OCI-LY1 (cell line): ENCODE results near the gene RHCE.

Experiments
- H2AFZ ChIP-seq: fragments of 200-600 bp; sonication (generic), shearing (Covaris generic); 2 replicates; pipeline ENCODE4 v1.6.0; 2014; ENCODE audit warnings: antibody characterized with exemption, mild to moderate bottlenecking, low read length
- H3F3A ChIP-seq: fragments of 200-600 bp; sonication (generic), shearing (Covaris generic); 2 replicates; pipeline ENCODE4 v1.6.0; 2014; ENCODE audit warnings: mild to moderate bottlenecking, antibody characterized with exemption, low read length, moderate library complexity; ENCODE audit not compliant: insufficient read depth
- H3K27ac ChIP-seq: fragments of 200-600 bp; sonication (generic); 2 replicates; pipeline ENCODE4 v1.5.1; 2014; ENCODE audit warnings: low read length, mixed run types, mild to moderate bottlenecking, low read depth; ENCODE audit not compliant: poor library complexity, severe bottlenecking
- H3K27me3 ChIP-seq: fragments of 200-600 bp; sonication (generic); 2 replicates; pipeline ENCODE4 v1.6.0; 2014; ENCODE audit warnings: antibody characterized with exemption, mild to moderate bottlenecking, low read length, moderate library complexity; ENCODE audit not compliant: insufficient read depth
- H3K36me3 ChIP-seq: fragments of 200-600 bp; sonication (generic); 2 replicates; pipeline ENCODE4 v1.6.1; 2014; ENCODE audit warnings: mild to moderate bottlenecking, antibody characterized with exemption, low read length, moderate library complexity, mixed read lengths; ENCODE audit not compliant: insufficient read depth
- H3K4me1 ChIP-seq: fragments of 200-600 bp; sonication (generic); 2 replicates; pipeline ENCODE4 v1.5.1; 2014; ENCODE audit warnings: mild to moderate bottlenecking, low read length, moderate library complexity; ENCODE audit not compliant: insufficient read depth, severe bottlenecking
- H3K4me2 ChIP-seq: fragments of 200-600 bp; sonication (generic), shearing (Covaris generic); 2 replicates; pipeline ENCODE4 v1.6.1; 2014; ENCODE audit warnings: low read length
- H3K4me3 ChIP-seq: fragments of 200-600 bp; sonication (generic); 2 replicates; pipeline ENCODE4 v1.5.1; 2014; ENCODE audit warnings: low read length, low read depth, mild to moderate bottlenecking, mixed read lengths; ENCODE audit not compliant: poor library complexity, severe bottlenecking
- H3K79me2 ChIP-seq: fragments of 200-600 bp; shearing (Covaris generic); 2 replicates; pipeline ENCODE4 v1.6.1; 2016; ENCODE audit warnings: mixed run types, low read length, mixed read lengths; ENCODE audit not compliant: insufficient read depth
- H3K9ac ChIP-seq: fragments of 200-600 bp; sonication (generic), shearing (Covaris generic); 2 replicates; pipeline ENCODE4 v1.6.1; 2014; ENCODE audit warnings: mild to moderate bottlenecking, low read length, mixed read lengths
- H3K9me2 ChIP-seq: fragments of 200-600 bp; sonication (generic), shearing (Covaris generic); 2 replicates; pipeline ENCODE4 v1.6.1; 2014; ENCODE audit warnings: low read depth, mild to moderate bottlenecking, low read length, mixed read lengths
- H3K9me3 ChIP-seq: fragments of 200-600 bp; shearing (Covaris generic); 2 replicates; pipeline ENCODE4 v1.6.1; 2014; ENCODE audit warnings: low read length, mixed read lengths
- H4K20me1 ChIP-seq: fragments of 200-600 bp; sonication (generic), shearing (Covaris generic); 2 replicates; pipeline ENCODE4 v1.6.0; 2016; ENCODE audit warnings: mild to moderate bottlenecking, low read length; ENCODE audit not compliant: insufficient read depth
- CTCF ChIP-seq: fragments of 200-600 bp; sonication (generic), shearing (Covaris generic); IDR thresholded peaks from 2 replicates; pipeline ENCODE4 v1.5.1; 2017; ENCODE audit warnings: mild to moderate bottlenecking, antibody characterized with exemption, low read length, moderate library complexity, mixed read lengths
- EZH2 ChIP-seq: fragments of 200-600 bp; sonication (generic), shearing (Covaris generic); IDR thresholded peaks from 2 replicates; pipeline ENCODE4 v1.8.0; 2017; ENCODE audit warnings: borderline replicate concordance, mixed run types, mild to moderate bottlenecking, antibody characterized with exemption, low read length, moderate library complexity, mixed read lengths

RHCE gene

GRCh38 chr1:25356848-25357247 lies 63.8 kb downstream of the RHCE start:
- TF ChIP-seq CTCF, result no peak
- Histone ChIP-seq H2AFZ (no peak overlapping the region), H3K9me2 (no peaks in the 10 kb centered on the region), H3K79me2 (no peaks in the 10 kb centered on the region), H3K4me3 (no peak overlapping the region), H3F3A (no peaks in the 10 kb centered on the region), H3K27ac (no peak overlapping the region), H3K9ac (no peak overlapping the region), H3K4me2 (no peak overlapping the region), H3K36me3 (peaks cover 85% of the 10 kb centered on the region), H3K27me3 (no peaks in the 10 kb centered on the region), H3K9me3 (no peaks in the 10 kb centered on the region), H4K20me1 (no peaks in the 10 kb centered on the region), H3K4me1 (no peaks in the 10 kb centered on the region)

DNA sequence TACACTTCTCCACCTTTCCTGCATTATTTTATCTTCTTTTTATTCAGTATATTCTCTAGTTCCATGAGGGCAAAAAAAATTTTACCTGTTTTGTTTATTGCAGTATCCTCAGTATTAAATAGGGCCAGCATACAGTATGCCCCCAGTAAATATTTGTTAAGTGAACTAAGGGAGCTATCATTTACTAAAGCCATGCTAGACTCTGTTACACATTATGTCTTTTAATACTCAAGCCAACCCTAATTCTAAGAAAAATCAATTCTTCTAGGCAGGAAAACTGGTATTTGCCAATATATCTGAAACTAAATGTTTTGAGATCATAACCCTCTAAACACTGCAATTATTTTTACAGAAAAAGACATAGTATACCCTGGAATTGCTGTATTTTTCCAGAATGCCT lies 64.2 kb downstream of the RHCE start:
- no peaks in the 10 kb centered on the region for H3F3A ChIP-seq

DNA sequence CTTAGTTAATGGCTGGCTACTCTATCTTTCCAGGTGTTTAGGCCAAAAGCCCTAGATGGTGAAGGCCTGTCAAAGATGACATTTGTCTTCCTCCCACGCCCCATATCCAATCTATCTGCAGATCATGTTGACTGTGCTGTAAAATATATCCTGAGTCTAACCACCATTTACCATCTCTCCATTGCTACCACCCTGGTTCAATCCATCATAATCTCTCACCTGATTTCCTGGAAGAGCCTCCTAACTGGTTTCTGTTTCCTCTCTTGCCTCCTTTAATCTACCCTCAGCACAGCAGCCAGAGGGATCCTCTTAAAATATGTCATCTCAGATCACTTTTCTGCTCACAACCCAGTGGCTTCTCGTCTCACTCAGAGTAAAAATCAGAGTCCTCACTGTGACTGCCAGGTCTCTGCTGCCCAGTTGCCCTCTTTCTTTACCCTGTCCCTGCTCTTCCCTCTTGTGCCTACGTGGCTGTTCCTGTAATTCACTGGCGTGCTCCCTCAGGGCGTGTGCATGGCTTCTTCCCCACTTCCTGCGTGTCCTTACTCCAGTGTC lies 64.7 kb downstream of the RHCE start:
- Histone ChIP-seq H3K4me1 (no peaks in the 10 kb centered on the region), H3K36me3 (peaks cover 83% of the 10 kb centered on the region), H3K27ac (no peak overlapping the region), H3F3A (no peaks in the 10 kb centered on the region), H3K9ac (no peak overlapping the region), H3K9me3 (no peaks in the 10 kb centered on the region), H3K79me2 (no peaks in the 10 kb centered on the region), H3K9me2 (no peaks in the 10 kb centered on the region), H4K20me1 (no peaks in the 10 kb centered on the region), H3K4me3 (no peak overlapping the region), H2AFZ (no peak overlapping the region), H3K27me3 (no peaks in the 10 kb centered on the region), H3K4me2 (no peak overlapping the region)
- TF ChIP-seq EZH2 (no peak), CTCF (no peak)

More for the DNA sequence above, 64.2 kb downstream of the RHCE start:
- no peak for TF ChIP-seq CTCF
- TF ChIP-seq EZH2, result no peak
- no peaks in the 10 kb centered on the region for H4K20me1 ChIP-seq
- no peaks in the 10 kb centered on the region for H3K9me2 ChIP-seq
- no peaks in the 10 kb centered on the region for H3K79me2 ChIP-seq
- no peak overlapping the region for H3K4me2 ChIP-seq
- H3K36me3 ChIP-seq, result peaks cover 85% of the 10 kb centered on the region
- no peak overlapping the region for H3K27ac ChIP-seq
- no peaks in the 10 kb centered on the region for H3K4me1 ChIP-seq
- H3K27me3 ChIP-seq, result no peaks in the 10 kb centered on the region
- no peaks in the 10 kb centered on the region for H3K9me3 ChIP-seq
- no peak overlapping the region for H2AFZ ChIP-seq
- H3K4me3 ChIP-seq, result no peak overlapping the region
- no peak overlapping the region for H3K9ac ChIP-seq
